GM06990 (cell line): Measurements from ENCODE around the gene EFNB2.

Experiments
- DNase-seq: peaks from one replicate; pipeline ENCODE4 v3.0.0-alpha.2; 2011; ENCODE audit not compliant: insufficient read length; ENCODE audit errors: extremely low read depth
- H3K27me3 ChIP-seq: replicated peaks from 2 replicates; pipeline ENCODE4 v1.6.0; 2011; ENCODE audit warnings: low read length; ENCODE audit not compliant: control insufficient read depth, insufficient read depth
- H3K36me3 ChIP-seq: 2 replicates; pipeline ENCODE4 v1.5.1; 2011; ENCODE audit warnings: low read length; ENCODE audit not compliant: control insufficient read depth, insufficient read depth
- H3K4me3 ChIP-seq: replicated peaks from 2 replicates; pipeline ENCODE4 v1.5.1; 2011; ENCODE audit warnings: low read depth, mild to moderate bottlenecking, control low read depth, low read length
- CTCF ChIP-seq: IDR thresholded peaks from 2 replicates; pipeline ENCODE4 v1.5.1; 2011; ENCODE audit warnings: low read length, control low read depth, mild to moderate bottlenecking, inconsistent platforms; ENCODE audit not compliant: insufficient read depth, poor library complexity, severe bottlenecking

The EFNB2 gene

GRCh38 chr13:106569233-106570095 is 34.0 kb upstream of the EFNB2 start:
- no peaks in the 10 kb centered on the region for H3K36me3 ChIP-seq
- no peak for DNase-seq
- H3K4me3 ChIP-seq = no peak overlapping the region
- no peak for TF ChIP-seq CTCF
- H3K27me3 ChIP-seq = no peaks in the 10 kb centered on the region

- no peak for DNase-seq
Observed at GRCh38 chr13:106568299-106569003, 33.0 kb upstream of the EFNB2 start.

GRCh38 chr13:106567474-106568298 is 32.2 kb upstream of the EFNB2 start, which contains the start of gene ARGLU1:
ARGLU1 (minus strand) TSS chr13:106568137; CDS start chr13:106567919, 218 bp downstream.
- no peak for TF ChIP-seq CTCF
- Histone ChIP-seq H3K4me3 (peak within 1 kb of the TSS; percentile 93), H3K36me3 (no peaks in the 10 kb centered on the region), H3K27me3 (no peaks in the 10 kb centered on the region)
- DNase-seq = peak; percentile 93

More at GRCh38 chr13:106568299-106569003, 33.0 kb upstream of the EFNB2 start:
- Histone ChIP-seq H3K27me3 (no peaks in the 10 kb centered on the region), H3K36me3 (no peaks in the 10 kb centered on the region), H3K4me3 (peak overlapping the region; percentile 93)
- no peak for TF ChIP-seq CTCF

- Histone ChIP-seq H3K36me3 (no peaks in the 10 kb centered on the region), H3K4me3 (peak overlapping the region; percentile 93), H3K27me3 (no peaks in the 10 kb centered on the region)
- DNase-seq = peak; percentile 70
- no peak for TF ChIP-seq CTCF
Observed at GRCh38 chr13:106566641-106567473, 31.4 kb upstream of the EFNB2 start.
